ENCODE results near the gene EIF1. TPM values are rescaled to one million over a fixed set of nuclear protein-coding genes. Genes with fewer than 3 reads are reported as not detected.
A peak's percentile ranks its signal among the peaks of the same experiment; 100 is the strongest.
"Not testable (repeated sequence)": the region's sequence is repeated elsewhere in the genome, so short reads cannot be mapped to it uniquely, and the experiment has no call there.

Gene EIF1
- total RNA-seq, 1 donor from 2014 or later, result 723 TPM

GRCh38 chr17:41678907-41679739, 9.6 kb upstream of the EIF1 start:
- DNase-seq (ENCODE audit: low spot score), result no peak

GRCh38 chr17:41679740-41680425, 8.8 kb upstream of the EIF1 start:
- DNase-seq (ENCODE audit: low spot score), result no peak

- DNase-seq (ENCODE audit: low spot score), result no peak
These were observed 8.2 kb upstream of the EIF1 start for GRCh38 chr17:41680426-41681040.

- DNase-seq (ENCODE audit: low spot score), result no peak
These were observed 6.9 kb upstream of the EIF1 start for GRCh38 chr17:41681776-41682175.

GRCh38 chr17:41682631-41683030, 6.1 kb upstream of the EIF1 start:
- DNase-seq (ENCODE audit: low spot score), result no peak

- no peak for DNase-seq (ENCODE audit: low spot score)
These were observed 5.2 kb upstream of the EIF1 start for GRCh38 chr17:41683441-41684007.

- DNase-seq (ENCODE audit: low spot score), result no peak
These were observed 4.7 kb upstream of the EIF1 start for GRCh38 chr17:41684035-41684434.

GRCh38 chr17:41685753-41686152, 2.9 kb upstream of the EIF1 start:
- not testable (repeated sequence) for DNase-seq (ENCODE audit: low spot score)

GRCh38 chr17:41686281-41686680, 2.4 kb upstream of the EIF1 start:
- DNase-seq (ENCODE audit: low spot score), result no peak

- DNase-seq (ENCODE audit: low spot score), result no peak
These were observed 651 bp upstream of the EIF1 start for GRCh38 chr17:41687828-41688640.

- no peak for DNase-seq (ENCODE audit: low spot score)
These were observed 1.0 kb downstream of the EIF1 start for GRCh38 chr17:41689497-41690299.

GRCh38 chr17:41690497-41690896, 1.8 kb downstream of the EIF1 start:
- DNase-seq (ENCODE audit: low spot score), result no peak

- DNase-seq (ENCODE audit: low spot score), result no peak
These were observed 2.5 kb downstream of the EIF1 start for GRCh38 chr17:41691031-41691777.

GRCh38 chr17:41692722-41693521, 4.2 kb downstream of the EIF1 start:
- DNase-seq (ENCODE audit: low spot score), result no peak

- no peak for DNase-seq (ENCODE audit: low spot score)
These were observed 6.5 kb downstream of the EIF1 start for GRCh38 chr17:41695134-41695661.

GRCh38 chr17:41695954-41696757, 7.5 kb downstream of the EIF1 start:
- DNase-seq (ENCODE audit: low spot score), result peak; percentile 36

- DNase-seq (ENCODE audit: low spot score), result peak; percentile 84
These were observed 8.7 kb downstream of the EIF1 start for GRCh38 chr17:41697122-41697962.
